ENCODE results near the gene SOX14.

Gene SOX14

GRCh38 chr3:137768361-137769321, 4.5 kb downstream of the SOX14 start:
- DNase-seq (ENCODE audit: low read depth), result no peak

DNA sequence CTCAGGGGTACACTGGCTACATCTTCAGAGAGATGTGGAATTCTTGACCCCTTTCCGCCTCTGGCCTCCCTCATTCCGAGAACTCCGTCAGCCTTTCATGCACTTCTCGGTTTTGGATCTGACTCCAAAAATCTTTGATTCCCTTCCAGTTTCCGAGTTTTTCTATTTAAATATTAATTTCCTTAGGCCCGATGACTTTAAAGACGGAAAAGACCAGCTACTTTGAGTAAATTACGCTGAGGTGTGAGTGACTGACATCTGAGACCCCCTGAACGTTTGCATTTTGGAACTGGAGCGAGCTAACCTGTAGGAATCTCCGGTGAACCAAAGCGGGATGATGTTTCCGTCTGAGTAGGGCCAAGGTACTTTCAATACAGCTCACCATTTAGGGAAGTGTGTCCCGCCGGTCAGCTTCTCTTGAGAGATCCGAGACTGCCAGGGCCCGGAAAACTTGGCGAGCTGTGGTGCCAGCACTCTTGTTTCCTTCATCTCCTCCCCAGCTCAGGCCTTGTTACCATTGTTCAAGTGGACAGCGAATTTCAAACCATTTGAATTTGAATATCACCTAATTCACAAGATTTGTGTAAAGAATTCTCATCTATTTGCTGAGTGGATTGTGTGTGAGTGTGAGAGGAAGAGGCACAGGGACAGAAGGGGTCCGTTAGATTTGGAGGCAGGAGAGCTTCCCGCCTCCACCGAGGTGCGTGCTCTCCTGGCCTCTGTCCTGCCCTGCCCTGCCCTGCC, 5.4 kb downstream of the SOX14 start:
- DNase-seq (ENCODE audit: low read depth), result no peak

GRCh38 chr3:137770066-137770834, 6.1 kb downstream of the SOX14 start:
- DNase-seq (ENCODE audit: low read depth), result no peak

DNA sequence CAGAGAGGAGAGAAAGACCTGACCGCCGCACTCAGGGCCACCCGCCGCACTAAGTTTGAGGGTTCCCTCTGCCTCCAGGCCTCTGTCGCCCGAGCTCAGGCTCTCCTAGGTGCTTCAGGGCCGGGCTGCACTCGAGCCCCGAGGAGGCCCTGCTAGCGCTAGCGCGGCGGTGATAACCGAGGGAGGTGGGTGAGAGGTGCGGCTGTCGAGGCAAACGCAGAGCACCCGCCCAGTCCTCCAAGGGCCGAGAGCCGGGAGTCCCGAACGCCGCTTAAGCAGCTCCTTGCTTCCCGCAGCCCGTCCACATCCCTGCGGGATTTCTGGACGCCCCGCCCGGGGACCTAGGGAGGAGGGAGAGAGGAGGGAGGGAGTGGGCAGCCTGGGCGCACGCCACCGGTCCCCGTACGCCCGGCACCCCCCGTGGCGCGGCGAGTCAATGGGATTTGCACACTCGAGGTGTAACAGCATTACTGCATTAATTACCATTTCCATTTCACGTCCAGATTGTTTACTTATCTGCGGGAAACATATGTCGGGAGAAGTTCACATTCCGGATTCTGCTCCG, 6.8 kb downstream of the SOX14 start:
- no peak for DNase-seq (ENCODE audit: low read depth)

GRCh38 chr3:137771401-137772213, 7.5 kb downstream of the SOX14 start:
- no peak for DNase-seq (ENCODE audit: low read depth)

GRCh38 chr3:137772214-137772955, 8.3 kb downstream of the SOX14 start:
- no peak for DNase-seq (ENCODE audit: low read depth)

DNA sequence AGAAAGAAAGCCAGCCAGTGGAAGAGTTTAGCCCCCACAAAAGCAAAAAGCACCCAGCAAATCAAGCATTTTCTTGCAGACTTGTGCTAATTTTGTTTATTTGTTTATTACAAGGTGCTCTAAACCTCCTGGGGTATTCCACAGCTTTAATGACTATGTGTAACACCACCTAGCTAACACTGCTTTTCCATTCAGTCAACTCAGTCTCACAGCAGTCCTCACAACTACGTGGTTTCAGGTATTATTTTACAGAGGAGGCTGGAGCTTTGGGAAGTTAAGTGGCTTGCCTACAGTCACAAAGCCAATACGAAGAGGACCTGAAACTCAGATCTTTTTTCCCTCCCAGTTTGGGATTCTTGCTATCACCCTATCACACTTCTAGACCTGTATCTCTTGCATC, 14.8 kb downstream of the SOX14 start:
- DNase-seq (ENCODE audit: low read depth), result no peak

GRCh38 chr3:137787529-137787928, 23.4 kb downstream of the SOX14 start:
- no peak for DNase-seq (ENCODE audit: low read depth)

DNA sequence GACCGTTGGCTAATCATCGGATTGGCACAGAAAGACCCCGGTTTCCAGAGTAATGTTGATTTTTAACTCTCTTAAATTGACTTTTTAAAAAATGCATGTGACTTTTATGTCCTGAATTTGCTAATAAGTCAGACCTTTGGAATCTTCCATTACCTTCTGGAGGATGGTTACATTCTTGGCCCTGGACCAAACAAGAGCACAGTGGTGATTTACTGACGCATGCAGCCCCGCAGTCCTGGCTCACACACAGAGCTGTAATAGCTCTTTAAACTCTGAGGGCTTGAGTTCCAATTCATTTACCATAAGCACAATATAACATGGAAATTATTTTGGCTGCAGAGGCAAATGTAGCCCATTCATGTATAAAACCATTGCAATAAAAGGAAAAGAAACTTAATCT, 25.1 kb downstream of the SOX14 start:
- DNase-seq (ENCODE audit: low read depth), result no peak

DNA sequence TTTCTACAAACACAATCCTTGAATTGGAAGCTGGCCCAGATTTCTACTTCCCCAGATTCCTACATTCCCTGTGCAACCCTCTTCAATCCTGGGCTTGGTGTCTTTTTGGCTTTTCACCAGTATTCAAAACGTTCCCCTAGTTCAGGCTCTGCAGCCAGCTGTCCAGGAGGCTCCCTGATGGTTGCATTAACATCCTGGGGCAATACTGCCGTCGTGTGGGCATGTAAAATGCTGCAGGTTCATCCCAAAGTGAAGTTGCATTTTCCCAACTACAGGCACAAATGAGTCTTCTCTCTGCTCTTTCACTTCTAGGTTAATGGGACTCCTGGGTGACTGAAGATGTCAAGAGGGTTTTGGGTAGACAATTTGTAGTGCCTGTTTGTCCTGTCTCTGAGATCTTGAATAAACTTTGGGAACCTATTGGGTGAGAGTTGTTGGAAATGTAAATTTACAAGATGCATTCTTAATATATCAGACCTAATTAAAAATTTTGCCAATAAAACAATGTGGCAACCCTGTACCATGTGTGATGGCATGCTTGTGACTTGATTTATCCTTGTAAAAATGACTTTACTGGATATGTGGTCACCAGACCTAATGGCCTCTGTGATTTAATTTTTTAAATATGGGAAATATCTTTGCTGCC, 28.6 kb downstream of the SOX14 start:
- DNase-seq (ENCODE audit: low read depth), result peak; percentile 6

DNA sequence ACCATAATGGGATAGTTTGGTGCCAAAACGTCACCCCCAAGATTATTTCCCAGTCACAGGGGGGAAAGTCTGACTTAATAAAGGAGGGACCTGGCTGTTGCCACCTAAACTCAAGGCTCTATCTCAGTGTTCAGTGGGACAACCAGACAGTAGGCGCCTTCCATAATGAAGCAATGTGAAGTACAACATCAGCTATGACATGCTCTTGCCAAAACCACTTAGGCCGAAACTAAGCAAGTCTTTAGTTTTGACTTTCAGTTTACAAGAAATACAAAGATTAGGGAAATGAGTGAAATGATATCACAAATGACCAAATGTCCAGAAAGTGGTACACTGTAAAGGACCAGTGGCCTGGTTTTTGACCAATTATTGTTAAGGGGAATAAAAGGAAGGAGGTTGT, 32.9 kb downstream of the SOX14 start:
- DNase-seq (ENCODE audit: low read depth), result no peak

DNA sequence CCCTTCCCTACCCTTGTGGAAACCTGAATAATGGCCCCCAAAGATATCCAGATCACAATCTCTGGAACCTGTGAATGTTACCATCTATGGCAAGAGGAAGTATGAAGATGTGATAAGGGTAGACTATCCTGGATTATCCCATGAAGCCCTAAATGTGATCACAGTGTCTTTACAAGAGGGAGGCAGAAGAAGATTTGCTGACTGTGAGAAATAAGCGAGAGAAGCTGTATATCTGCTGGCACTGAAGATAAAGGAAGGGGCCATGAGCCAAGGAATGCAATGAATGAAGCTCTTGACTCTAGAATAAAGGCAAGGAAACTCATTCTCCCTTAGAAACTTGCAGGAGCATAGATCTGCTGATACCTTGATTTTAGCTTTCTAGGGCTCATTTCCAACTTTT, 39.1 kb downstream of the SOX14 start:
- no peak for DNase-seq (ENCODE audit: low read depth)

DNA sequence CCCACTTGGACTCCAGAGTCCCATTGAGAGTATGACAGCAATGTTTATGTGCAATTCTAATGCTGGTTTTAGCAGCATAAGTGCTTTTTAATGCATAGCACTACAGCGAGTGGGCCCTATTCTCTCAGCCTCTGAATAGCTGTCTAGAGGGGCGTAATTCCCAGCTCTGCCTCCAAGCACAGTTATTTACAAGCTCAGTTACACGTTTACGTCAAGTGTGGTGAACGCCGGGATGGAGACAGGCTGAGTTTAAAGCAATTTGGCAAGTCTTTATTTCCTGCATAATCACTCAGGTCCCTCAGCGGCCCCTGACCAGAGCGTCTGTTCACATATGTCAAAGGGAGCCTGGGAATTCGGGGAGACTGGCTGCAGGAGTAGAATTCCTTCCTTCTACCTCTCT, 43.9 kb downstream of the SOX14 start:
- no peak for DNase-seq (ENCODE audit: low read depth)

- DNase-seq (ENCODE audit: low read depth), result no peak
Observed at GRCh38 chr3:137809509-137809908, 45.4 kb downstream of the SOX14 start.

- no peak for DNase-seq (ENCODE audit: low read depth)
Observed at GRCh38 chr3:137812023-137812422, 47.9 kb downstream of the SOX14 start.

DNA sequence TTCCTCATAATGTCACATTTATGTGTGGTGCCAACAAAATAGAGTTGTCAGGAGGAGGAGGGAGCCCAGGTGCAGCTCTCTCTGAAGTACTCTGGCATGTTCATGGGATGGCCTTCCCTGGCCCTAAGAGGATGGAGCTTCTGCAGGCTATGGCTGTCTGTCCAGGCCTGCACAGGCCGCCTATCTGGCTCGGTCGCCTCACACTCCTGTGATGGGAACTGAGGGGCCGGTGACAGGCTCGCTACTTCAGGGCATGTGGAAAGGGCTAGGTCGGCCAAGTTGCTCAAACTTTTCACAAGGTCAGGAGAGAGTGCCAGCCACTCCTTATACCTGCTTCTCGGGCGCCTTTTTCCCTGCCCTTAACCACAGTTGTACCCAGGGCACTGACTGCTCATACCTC, 51.1 kb downstream of the SOX14 start:
- DNase-seq (ENCODE audit: low read depth), result no peak

Measured in fibroblast of the conjunctiva (primary cell).